DMS 273 (cell line): ENCODE data around the gene SNX3.

ENCODE experiments used
- DNase-seq: peaks from one replicate; lab custom pipeline; 2025; ENCODE audit not compliant: unreplicated experiment; lab: John Stamatoyannopoulos, UW

The SNX3 gene

GRCh38 chr6:108171918-108172516, 88.8 kb downstream of the SNX3 start:
- DNase-seq, result no peak

DNA sequence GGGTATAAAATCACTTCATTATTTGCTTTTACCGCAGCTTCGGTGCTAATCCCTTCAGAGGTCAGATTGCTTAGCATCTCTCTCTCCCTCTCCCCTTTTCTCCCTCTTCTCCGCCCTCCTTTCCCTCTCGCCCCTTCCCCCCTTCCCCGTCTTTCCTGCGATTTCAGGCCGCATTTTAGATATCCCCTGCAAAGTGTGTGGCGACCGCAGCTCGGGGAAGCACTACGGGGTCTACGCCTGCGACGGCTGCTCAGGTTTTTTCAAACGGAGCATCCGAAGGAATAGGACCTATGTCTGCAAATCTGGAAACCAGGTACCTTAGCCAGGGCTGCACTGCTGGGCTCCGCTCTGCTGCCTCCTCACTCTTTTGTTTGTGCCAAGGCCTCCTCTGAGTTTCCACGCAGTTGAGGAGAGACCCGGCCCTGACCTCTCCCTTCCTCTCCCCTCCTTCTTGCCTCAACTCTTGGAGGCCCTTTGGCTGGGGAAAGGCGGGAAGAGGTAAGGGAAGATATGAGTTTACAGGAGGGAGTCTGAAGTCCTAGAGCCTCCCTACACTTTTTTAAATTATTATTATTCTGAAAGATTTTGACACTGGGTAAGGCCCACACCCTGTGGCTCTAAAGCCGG, 89.4 kb downstream of the SNX3 start:
- no peak for DNase-seq

- DNase-seq, result no peak
Measured at GRCh38 chr6:108170332-108171290, 90.2 kb downstream of the SNX3 start.

GRCh38 chr6:108169464-108170331, 91.1 kb downstream of the SNX3 start:
- no peak for DNase-seq

DNA sequence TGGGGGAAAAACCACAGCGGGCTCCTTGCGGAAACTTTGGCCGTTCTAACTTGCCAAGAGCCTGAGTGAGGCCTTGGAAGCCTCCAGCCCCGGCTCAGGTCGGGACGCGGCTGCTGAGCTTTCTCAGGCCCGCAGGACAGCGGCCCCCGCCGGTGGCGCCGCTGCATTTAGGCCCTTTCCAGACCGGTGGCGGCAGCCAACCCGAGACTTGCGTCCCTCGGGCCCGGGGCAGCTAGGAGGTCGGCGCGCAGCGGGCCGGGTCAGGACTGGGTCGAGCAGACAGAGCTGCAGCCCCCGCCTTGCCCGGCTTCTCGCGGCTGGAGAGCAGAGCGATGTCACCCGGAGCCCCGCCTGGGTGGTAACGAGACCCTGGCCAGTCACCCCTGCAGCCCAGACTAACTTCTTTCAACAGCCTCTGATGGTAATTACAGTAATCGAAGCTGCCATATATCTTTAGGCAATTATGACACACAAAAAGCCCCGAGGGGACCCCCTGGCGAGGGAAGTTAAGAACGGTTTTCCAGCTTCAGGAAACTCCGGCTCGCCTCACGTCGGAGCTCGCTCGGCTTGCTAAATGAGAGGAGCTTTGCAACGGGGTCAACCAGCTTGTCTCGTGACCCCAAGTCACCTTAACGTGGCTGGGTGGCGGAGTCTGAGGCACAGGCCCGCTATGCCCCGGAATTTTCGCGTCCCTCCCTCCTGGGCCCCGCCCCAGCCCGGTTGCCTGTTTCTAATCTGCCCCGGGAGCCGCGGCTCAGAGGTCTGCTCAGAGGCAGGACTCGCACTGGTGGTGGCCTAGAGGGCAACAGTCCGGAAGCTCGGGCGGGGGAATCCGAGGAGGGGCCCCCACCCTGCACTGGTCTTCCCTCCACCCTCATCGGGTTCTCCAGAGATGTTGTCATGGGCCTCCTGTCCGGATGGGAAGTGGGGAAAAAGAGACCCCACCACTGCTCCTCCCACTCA, 92.1 kb downstream of the SNX3 start:
- DNase-seq, result no peak

GRCh38 chr6:108168090-108168463, 92.8 kb downstream of the SNX3 start:
- DNase-seq, result no peak

GRCh38 chr6:108167449-108168089, 93.3 kb downstream of the SNX3 start:
- DNase-seq, result no peak

- DNase-seq, result no peak
Measured at GRCh38 chr6:108166664-108167448, 94.0 kb downstream of the SNX3 start.

DNA sequence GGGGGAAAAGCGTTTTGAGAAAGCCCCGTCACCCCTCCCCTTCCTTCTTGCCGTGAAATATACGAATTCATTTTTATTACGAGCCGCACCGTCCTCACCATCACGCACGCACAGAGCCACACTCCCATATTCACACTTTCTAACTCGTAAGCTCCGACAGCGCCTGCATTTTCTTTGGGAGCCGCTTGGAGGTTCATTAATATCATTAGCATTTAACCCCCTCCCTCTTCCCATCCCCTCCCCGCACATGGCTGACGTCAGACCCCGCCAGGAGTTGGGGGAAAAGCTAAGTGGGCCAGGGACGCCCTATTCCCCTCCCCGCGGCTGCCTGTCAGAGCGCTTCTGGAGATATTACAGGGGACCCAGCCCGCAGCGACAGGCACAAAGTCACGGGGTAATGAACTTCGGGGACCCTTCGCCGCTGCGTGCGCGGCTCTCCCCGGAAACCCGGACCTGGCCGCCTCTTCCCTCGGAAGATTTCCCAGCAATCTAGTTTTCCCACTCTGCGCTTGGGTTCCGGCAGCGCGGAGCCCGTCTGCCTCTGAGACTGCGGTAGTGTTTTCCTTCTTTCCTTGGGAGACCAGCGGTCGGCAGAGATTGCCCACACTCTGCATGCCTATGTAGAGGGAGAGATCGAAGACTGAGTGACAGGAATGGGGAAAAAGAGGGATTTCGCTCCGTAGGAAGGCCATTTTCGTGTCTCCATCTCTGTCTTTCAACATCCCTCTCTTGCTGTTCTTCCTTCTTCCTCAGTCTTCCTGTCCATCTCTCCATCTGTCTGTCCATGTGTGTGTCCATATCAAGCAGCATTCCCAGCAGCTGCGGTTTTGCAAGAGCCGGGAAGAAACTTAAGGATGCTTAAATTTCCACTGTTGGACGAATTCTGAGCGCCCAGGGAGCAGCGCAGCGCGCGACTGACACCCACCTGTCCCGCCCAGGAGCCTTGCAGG, 94.9 kb downstream of the SNX3 start, which contains the start of gene NR2E1:
TSS of gene NR2E1 (plus strand) at position 309 of the 950 bp plus-strand sequence. CDS start 744 bp downstream, outside the sequence.
- DNase-seq, result peak; percentile 90

DNA sequence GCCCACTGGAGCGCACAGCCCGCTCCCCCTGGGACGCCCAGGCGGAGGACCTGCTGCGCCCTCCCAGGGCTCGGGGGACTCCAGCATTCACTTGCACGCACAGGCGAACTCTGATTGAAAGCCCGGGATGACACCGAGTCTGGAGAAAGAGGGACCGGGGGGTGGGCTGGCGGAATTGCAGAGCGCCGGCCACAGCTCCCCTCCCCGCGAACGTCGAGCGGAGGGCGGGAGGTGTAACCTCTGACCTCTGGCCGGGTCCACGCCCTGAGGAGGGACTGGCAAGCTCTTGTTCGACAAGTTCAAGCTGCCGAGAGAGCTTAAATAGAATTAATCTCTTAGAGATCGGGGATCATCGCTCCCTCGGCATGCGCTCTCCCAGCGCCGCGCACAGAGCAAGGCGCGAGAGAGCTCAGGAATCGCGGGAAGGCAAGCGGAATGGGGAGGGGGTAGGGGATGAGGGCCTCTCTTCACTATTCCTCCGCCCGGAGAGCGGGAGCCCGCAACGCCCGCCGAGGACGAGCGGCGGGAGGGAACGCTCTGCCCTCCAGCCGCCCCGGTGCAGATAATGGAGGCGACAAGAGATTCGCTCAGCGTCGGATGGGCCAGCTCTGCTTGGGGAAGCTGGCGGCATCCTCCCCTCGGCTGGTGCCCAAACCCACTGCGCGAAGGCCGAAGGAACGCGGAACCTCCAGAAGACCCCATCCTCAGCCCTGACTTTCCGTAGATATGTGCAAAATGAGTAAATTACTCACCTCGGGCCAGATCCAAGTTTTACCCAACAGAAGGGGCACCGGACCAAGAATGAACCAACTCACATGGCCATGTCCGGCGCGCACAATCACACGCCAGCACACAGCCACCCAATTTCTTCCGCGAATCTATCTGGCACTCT, 95.8 kb downstream of the SNX3 start:
- peak; percentile 61 for DNase-seq

- DNase-seq, result no peak
Measured at GRCh38 chr6:108164543-108164814, 96.4 kb downstream of the SNX3 start.

DNA sequence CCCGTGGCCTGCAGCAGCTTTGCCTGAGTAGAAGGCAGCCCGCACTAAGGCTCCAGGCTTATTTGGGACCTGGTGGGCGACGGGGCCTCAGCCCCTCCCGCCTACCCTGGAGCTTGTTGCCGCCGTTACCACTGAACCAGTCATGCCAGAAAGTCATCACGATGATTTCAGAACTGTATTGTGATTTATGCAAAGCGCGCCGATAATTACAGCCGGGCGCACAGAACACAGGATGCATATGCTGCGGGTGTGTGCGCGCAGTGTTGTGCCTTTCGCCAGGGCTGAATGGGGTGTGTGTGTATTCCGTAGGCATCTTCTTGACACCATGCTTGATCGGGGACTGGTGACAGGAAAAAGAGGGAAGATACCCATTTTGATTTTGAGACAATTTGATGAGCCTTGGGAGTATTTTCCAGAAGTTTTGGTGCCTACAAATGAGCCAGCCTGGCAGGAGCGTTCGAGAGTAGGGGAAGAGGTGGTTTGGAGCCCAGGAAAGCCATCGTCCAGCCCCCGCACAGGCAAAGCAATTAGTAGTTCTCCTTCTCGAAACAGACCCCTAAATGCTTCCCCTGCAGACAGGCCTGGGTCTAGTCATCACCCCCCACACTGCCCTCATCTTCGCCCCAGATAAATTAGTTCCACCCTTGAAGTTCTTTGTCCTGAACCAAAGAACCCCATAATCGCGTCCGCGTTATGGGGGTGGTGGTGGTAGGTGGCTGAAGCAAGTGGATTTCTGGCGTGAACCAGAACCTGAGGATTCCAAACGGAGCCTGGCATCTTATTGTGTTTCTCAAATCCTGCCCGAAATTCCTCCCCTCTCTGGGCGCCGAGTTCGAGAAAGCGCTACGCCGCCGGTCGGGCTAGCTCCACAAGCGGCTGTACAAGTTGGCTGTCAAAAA, 96.9 kb downstream of the SNX3 start:
- no peak for DNase-seq

GRCh38 chr6:108163267-108163643, 97.6 kb downstream of the SNX3 start:
- DNase-seq, result peak; percentile 59

GRCh38 chr6:108161724-108162282, 99.0 kb downstream of the SNX3 start:
- DNase-seq, result no peak
